NCI-H128 (cell line): Measurements from ENCODE around the gene VTI1A.

Experiments used
- DNase-seq: peaks from one replicate; lab custom pipeline; 2025; ENCODE audit not compliant: unreplicated experiment; lab: John Stamatoyannopoulos, UW

VTI1A gene

GRCh38 chr10:112503643-112504042 is 56.6 kb downstream of the VTI1A start:
- DNase-seq = no peak

GRCh38 chr10:112507046-112507445 is 60.0 kb downstream of the VTI1A start:
- no peak for DNase-seq

- DNase-seq = no peak
Observed at GRCh38 chr10:112507988-112508387, 61.0 kb downstream of the VTI1A start.

GRCh38 chr10:112509558-112510291 is 62.7 kb downstream of the VTI1A start:
- no peak for DNase-seq

DNA sequence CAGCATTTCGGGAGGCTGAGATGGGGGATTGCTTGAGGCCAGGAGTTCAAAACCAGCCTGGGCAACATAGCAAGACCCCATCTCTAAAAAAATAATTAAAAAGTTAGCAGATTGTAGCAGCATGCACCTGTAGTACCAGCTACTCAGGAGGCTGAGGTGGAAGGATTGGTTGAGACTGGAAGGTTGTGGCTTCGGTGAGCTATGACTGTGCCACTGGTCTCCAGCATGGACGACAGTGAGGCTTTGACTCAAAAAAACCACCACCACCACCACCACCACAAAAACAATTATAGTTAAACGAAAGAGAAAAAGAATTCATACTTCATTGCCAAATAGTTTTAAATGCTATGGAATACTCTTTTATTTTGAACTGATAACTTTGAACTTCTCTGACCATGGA is 63.4 kb downstream of the VTI1A start:
- no peak for DNase-seq

GRCh38 chr10:112512294-112512693 is 65.3 kb downstream of the VTI1A start:
- no peak for DNase-seq

- no peak for DNase-seq
Observed at GRCh38 chr10:112515126-112515525, 68.1 kb downstream of the VTI1A start.

DNA sequence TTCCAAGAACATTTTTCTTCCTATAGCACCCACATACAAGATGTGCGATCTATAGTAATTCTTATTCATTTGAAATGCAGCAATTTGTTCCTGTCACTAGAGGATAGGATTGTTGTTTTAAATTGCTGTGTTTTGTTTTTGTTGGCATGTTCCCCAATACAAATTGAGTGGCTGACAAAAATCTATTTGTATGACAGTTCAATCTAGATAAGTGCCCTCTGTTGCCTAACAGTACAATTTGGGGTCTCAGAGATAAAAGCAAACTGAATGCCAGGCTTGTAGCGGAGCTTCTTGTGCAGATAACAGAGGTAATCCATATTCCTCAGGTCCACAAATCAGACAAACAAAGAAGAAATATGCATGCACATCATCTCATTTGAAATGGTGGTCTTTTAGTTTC is 68.8 kb downstream of the VTI1A start:
- no peak for DNase-seq

DNA sequence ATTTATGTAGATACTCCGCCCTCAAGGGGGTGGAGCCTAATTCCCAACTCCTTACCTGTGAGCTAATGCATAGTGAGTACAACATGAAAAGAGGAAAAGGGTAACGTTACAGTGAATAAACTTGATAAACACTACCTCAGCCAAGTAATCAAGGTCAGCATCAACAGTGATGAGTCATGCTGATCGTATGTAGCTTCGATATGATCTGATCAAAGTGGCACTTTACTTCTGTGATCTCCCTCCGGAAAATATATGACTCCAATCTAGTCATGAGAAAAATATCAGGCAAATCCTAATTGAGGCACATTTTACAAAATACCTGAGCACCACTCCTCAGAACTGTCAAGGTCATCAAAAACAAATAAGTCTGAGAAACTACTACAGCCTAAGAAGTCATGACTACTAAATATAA is 70.4 kb downstream of the VTI1A start:
- DNase-seq = no peak

GRCh38 chr10:112519133-112519761 is 72.2 kb downstream of the VTI1A start:
- DNase-seq = no peak

GRCh38 chr10:112520914-112521313 is 73.9 kb downstream of the VTI1A start:
- no peak for DNase-seq

DNA sequence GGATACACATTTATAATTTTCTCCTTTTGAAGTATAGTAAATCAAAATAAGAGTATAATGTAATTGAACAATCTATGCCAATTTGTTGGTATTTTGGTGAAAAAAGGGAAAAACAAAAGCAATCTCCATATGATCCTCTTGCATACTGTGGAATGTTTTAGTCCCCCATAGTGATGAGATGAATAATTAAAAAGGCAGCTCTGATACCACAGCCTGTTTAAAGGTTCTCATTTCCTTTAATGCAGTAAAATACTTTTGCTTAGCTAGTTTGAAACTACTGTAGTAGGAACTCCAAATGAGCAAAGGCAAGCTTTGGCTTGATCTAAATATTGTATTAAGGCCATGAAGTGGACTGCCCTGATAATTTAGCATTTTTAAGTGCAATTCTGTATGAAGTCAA is 77.6 kb downstream of the VTI1A start:
- DNase-seq = no peak

- DNase-seq = no peak
Observed at GRCh38 chr10:112525200-112525599, 78.2 kb downstream of the VTI1A start.

DNA sequence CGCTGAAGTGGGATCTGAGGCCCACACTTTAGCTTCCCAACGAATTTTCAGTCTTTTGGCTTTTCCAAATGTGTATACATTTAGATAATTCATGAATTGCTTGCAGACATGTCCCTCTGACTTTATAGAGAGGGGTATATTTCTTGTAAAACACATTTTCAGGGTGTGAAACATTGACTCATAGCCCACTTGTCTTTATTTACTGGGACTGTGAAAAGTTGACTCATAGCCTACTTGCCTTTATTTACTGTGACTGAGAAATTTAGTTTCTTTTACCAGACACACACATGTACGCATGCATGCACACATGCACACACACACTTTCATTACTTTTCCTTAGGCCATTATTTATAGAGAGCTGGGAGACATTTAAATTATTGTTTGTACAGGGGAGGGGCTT is 79.1 kb downstream of the VTI1A start:
- no peak for DNase-seq

DNA sequence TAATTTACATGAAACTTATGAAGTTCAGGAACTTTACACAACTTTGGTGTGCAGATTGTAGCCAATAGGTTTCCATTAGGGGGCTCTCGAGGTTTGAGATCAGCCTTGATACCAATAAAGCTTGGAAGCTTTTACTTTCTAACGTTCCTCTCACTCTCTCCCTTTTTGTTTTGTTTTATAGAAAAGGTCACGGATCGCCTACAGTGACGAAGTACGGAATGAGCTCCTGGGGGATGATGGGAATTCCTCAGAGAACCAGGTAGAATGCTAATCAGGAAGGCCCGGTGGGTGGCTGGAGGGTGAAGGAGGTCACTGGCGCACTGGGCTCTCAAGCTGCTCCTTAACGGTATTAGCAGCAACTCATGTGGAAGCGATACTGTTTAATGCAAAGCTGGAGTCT is 79.9 kb downstream of the VTI1A start:
- no peak for DNase-seq

- no peak for DNase-seq
Observed at GRCh38 chr10:112528235-112528634, 81.2 kb downstream of the VTI1A start.

DNA sequence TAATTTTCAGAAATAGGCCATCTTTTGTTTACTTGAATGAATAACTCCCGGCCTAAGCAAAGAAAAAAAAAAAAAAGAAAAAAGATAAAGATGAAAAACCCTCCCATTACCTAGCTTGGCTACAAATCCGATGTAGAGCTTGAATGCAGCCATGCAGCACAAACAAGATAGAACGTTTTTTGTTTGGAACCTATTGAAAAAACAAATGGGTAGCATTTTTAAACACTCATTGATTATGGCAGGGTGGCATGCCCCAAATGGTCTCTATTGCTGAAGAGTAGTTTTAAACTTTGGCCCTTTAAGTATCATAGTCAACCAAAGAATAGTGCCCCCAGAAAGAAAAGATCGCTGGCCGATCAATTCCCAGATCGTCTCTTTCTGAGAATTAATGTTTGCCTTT is 84.4 kb downstream of the VTI1A start:
- DNase-seq = no peak

GRCh38 chr10:112532189-112532588 is 85.2 kb downstream of the VTI1A start:
- no peak for DNase-seq

DNA sequence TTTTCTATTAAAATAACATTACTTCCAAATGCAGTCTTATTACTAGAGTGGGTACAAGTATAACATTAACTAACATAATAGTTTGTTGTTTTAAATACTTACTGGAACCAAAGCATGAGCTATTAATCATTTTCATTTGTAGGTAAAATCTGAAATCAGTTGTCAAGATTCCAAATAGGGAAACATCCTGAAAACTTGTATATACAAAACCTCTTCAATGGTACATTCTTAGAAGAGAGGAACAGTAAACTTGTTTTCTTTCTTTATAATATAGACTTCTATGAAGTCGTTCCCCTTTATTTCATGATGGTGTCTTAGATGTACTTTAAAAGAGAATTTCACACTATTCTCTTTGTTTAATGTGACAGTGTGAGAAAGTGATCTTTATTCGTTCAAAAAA is 85.9 kb downstream of the VTI1A start:
- DNase-seq = no peak

GRCh38 chr10:112533916-112534315 is 86.9 kb downstream of the VTI1A start:
- no peak for DNase-seq

DNA sequence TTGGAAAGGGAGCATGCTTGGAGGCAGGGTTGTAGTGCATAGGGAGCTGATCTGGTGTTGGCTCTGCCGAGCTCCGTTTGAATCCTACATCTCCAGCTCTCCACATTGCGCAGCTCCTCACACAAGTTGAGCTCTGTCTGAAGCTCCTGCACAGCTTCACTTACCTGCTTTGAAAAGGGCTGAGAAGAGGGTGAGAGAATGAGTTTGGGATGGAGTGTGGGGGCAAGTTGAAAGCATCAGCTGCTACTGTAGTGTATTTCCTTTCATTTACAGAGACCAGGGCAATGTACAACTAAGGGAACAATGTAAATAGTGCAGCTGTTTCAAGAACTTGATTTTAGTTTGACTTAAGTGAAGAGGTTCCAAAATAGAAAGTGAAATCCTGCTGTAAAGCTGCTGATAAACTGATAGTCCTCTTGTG is 88.5 kb downstream of the VTI1A start:
- DNase-seq = no peak

- DNase-seq = no peak
Observed at GRCh38 chr10:112536663-112537062, 89.6 kb downstream of the VTI1A start.

- no peak for DNase-seq
Observed at GRCh38 chr10:112538168-112538567, 91.2 kb downstream of the VTI1A start.
